ENCODE results near the gene NECAP2. TPM values are rescaled to one million over a fixed set of nuclear protein-coding genes. Genes with fewer than 3 reads are reported as not detected.
"Not testable (repeated sequence)": the region's sequence is repeated elsewhere in the genome, so short reads cannot be mapped to it uniquely, and the experiment has no call there.

NECAP2 gene
- total RNA-seq, 1 donor from 2014 or later, result 14.6 TPM

GRCh38 chr1:16449666-16450065 is 9.1 kb downstream of the NECAP2 start:
- DNase-seq (no peak), ATAC-seq (ENCODE audit: poor library complexity) (no peak)
- intact Hi-C loops (cut with DNase I), result loop anchor here (10.0 kb wide), 1 partner anchor 165 kb away; the partner anchor contains the start of gene NBPF1

GRCh38 chr1:16450863-16451481 is 10.4 kb downstream of the NECAP2 start:
- intact Hi-C loops (cut with DNase I), result no loop called here
- ATAC-seq (ENCODE audit: poor library complexity), result no peak
- DNase-seq, result no peak

GRCh38 chr1:16451841-16452528 is 11.5 kb downstream of the NECAP2 start:
- DNase-seq, result no peak
- intact Hi-C loops (cut with DNase I), result no loop called here
- no peak for ATAC-seq (ENCODE audit: poor library complexity)

DNA sequence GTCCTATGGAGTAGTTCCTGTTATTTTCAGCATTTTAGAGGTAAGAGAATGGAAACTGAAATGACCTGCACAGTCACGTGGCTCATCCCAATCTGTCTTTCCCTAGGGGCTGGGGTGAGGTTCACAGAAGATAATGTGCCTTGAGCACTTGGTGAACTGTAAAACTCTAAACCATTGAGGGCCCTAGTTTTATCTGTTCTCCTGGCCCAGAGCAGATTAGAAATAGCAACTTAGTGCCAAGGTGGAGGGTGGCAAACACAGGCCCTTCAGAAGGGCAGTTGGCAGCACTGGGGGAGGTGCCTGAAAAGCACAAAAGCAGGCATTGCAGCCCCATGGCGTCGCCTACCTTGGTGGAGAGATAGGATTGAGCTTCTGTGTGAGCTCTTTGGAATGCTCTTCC is 14.4 kb downstream of the NECAP2 start:
- ATAC-seq (ENCODE audit: poor library complexity), result peak; percentile 67
- intact Hi-C loops (cut with DNase I); DNase-seq: not testable (repeated sequence)

GRCh38 chr1:16456151-16456550 is 15.6 kb downstream of the NECAP2 start:
- intact Hi-C loops (cut with DNase I); ATAC-seq (ENCODE audit: poor library complexity): not testable (repeated sequence)

DNA sequence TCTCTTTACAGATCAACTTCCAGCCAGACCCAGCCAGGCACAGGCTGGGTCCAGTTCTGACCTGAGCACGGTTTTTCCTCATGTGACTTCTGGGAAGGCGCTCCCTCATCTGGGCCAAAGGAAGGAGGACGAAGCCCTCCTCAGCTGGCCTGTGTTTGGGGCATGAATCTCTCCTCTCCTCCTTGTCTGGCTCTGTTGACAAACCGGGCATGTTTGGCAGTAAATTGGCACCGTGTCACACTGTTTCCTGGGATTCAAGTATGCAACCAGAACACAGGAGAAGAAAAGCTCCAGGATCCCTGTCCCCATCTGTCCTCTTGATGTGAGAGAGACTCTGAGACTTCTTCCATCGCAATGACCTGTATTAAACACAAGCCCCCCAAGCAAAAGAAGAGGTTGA is 18.3 kb downstream of the NECAP2 start:
- intact Hi-C loops (cut with DNase I), result no loop called here
- ATAC-seq (ENCODE audit: poor library complexity) (peak; percentile 19), DNase-seq (no peak)

More at GRCh38 chr1:16456151-16456550, 15.6 kb downstream of the NECAP2 start:
- DNase-seq, result not testable (repeated sequence)

DNA sequence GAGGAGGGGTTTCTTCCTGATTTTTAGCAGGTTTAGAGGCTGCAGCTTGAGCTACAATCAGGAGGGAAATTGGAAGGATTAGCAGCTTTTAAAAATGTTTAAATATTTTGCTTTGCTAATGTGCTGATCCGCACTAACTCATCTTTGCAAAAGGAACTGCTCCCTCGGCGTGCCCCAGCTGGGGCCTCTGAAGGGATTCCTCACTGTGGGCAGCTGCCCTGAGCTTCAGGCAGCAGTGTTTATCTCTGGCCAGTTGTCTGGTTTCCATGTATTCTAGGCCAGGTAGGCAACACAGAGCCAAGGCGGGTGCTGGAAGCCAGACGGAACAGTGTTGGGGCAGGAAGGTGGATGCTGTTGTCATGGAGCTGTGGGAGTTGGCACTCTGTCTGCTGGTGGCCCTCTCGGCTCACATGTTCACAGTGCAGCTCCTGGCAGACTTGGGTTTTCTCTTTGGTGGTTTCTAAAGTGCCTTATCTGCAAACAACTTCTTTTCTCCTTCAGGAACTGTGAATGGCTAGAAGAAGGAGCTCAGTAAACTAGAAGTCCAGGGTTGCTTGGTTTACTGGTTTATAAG is 18.9 kb downstream of the NECAP2 start:
- ATAC-seq (ENCODE audit: poor library complexity) (peak; percentile 74), DNase-seq (no peak)
- intact Hi-C loops (cut with DNase I), result no loop called here

DNA sequence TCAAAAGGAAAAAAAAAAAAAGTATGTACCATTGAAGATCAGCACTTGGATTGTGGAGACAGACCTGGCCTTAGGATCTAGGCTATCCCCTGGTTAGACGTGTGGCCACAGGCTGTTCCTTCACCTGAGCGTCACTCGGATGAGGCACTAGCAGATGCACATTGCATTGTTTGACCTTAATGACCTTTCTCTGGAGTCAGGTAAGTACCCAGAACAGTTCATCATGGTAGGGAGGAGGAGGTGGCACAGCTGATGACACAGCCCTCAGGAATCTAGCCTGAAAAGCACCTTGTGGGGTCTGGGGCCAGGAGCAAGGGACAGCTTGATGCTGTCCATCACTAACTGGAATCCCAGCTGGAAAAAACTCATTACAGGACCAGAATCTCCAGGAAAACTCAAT is 21.2 kb downstream of the NECAP2 start:
- ATAC-seq (ENCODE audit: poor library complexity), result no peak
- DNase-seq, result no peak
- intact Hi-C loops (cut with DNase I), result no loop called here

DNA sequence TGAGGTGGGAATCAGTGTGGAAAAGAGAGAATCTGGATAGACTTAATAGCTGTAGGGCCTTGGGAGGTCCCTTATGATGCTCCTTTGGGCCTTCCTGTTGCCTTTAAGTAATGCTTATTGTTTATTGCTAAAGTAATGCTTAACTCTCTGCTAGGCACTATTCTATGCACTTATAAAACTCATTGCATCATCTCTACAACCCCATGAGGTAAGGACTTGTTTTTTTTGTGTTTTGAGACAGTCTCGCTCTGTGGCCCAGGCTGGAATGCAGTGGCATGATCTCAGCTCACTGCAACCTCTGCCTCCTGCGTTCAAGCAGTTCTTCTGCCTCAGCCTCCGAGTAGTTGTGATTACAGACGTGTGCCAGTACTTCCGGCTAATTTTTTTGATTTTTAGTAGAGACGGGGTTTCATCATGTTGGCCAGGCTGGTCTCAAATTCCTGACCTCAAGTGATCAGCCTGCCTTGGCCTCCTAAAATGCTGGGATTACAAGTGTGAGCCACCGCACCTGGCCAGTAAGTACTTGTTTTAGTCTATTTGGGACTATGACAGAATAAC is 22.3 kb downstream of the NECAP2 start:
- ATAC-seq (ENCODE audit: poor library complexity), result no peak
- intact Hi-C loops (cut with DNase I), result no loop called here
- DNase-seq, result no peak

DNA sequence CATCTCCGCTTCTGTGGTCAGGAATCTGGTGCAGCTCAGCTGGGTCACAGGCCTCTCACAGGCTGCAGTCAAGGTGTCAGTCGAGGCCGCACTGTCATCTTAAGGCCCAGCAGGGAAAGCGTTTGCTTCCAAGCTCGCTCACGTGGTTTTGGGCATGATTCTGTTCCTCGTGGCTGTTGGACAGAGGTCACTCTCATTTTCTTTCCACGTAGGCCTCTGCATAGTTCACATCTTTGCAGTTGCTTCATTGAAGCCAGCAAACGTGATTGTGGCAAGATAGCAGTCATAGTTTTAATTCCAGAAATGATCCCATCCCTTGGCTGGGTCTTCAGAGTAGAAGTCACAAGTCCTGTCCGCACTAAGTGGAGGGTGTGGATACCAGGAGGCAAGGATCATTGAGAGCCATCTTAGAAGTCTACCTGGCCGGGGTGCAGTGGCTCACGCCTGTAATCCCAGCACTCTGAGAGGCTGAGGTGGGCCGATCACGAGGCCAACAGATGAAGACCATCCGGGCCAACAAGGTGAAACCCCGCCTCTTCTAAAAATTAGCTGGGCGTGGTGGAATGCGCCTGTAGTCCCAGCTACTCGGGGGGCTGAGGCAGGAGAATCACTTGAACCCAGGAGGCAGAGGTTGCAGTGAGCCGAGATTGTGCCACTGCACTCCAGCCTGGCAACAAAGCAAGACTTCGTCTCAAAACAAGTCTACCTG is 24.5 kb downstream of the NECAP2 start:
- ATAC-seq (ENCODE audit: poor library complexity), result no peak
- no peak for DNase-seq
- intact Hi-C loops (cut with DNase I), result no loop called here

- no peak for ATAC-seq (ENCODE audit: poor library complexity)
- intact Hi-C loops (cut with DNase I), result no loop called here
- no peak for DNase-seq
These were observed 28.0 kb downstream of the NECAP2 start for GRCh38 chr1:16468558-16468957.

GRCh38 chr1:16474166-16474800 is 33.8 kb downstream of the NECAP2 start:
- no peak for ATAC-seq (ENCODE audit: poor library complexity)
- no peak for DNase-seq
- intact Hi-C loops (cut with DNase I), result no loop called here

DNA sequence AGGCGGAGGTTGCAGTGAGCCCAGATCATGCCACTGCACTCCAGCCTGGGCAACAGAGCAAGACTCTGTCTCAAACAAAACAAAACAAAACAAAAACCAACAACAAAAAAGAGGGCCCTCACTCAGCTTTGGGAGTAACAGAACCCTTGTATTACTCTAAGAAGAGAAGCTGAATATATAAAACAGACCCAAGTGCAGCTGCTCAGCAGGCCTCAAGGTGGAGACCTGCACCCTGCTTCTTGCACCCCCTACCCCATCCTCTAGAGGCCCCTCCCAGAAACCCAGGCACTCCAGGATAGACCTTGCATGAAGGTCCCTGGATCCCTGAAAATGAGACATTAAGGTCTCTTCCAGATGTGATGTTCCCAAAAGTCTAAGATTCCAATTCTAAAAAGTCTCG is 34.4 kb downstream of the NECAP2 start:
- intact Hi-C loops (cut with DNase I); DNase-seq; ATAC-seq (ENCODE audit: poor library complexity): not testable (repeated sequence)

DNA sequence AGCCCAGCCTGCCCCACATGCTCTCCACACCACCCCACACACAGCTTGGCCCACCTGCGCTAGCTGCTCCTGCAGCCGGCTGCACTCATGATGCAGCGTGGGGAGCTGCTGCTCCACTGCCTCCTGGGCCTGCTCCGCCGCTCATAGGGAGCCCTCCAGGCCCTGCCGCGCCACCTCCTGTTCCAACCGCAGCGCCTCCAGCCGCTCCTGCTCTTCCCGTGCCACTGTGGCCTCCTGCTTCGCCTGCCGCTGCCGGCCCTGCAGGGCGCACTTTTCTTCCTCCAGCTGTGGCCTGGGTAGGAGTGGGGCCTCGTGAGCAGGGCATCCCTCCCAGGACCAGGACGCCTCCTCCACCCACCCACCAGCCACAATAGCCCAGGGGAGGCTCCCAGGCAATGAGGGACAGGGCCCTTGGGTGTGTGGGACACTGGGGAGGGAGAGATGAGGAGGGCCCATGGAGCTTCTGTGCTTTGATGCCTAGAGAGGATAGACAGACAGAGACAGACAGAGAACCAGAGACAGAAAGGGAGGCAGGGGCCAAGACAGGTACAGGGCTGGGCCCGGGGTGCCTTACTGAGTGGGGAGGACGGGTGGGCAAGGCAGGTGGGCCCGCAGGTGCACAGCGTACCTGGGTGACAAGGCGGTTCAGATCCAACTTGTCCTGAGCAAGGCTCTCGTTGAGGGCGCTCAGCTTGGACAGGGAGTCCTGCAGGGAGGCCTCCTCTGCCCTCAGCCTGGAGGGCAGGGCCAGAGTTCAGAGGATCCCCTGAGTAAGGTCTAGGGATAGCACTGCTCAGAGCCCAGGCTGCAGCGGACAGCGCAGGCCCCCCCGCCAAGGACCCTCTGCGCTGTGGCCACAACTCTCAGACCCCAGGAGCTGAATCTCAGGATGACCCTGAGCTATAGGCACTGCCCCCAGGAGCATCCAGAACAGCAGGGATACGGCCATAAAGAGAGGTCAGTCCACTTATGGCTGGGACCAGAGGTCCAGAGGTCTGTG is 35.5 kb downstream of the NECAP2 start:
- ATAC-seq (ENCODE audit: poor library complexity); DNase-seq; intact Hi-C loops (cut with DNase I): not testable (repeated sequence)

DNA sequence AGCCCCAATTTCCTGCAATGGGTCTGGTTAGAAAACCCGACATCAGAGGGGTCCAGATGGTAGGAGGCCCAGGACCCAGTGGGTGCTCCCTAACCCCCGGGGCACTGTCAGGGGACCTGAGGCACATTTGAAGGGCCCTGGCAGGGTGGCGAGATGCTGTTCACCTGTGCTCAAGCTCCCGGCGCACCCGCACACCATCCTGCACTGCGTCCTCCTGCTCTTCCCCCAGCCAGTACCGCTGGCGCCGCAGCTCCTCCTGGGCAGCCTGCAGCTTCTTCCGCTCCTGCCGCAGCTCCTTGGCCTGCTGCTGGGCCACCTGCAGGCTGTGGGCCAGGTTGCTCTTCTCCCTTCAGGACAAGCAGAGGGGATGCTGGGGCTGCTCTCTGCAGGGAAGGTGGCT is 37.6 kb downstream of the NECAP2 start:
- intact Hi-C loops (cut with DNase I), result no loop called here
- no peak for ATAC-seq (ENCODE audit: poor library complexity)
- no peak for DNase-seq

GRCh38 chr1:16483146-16483545 is 42.6 kb downstream of the NECAP2 start:
- intact Hi-C loops (cut with DNase I); ATAC-seq (ENCODE audit: poor library complexity); DNase-seq: not testable (repeated sequence)
